NCI-H2171 treated with DMSO at 0.1 percent for 48 hours (cell line): ENCODE measurements around the gene KCNAB2.

ENCODE experiments used
- DNase-seq: peaks from one replicate; lab custom pipeline; 2025; lab: John Stamatoyannopoulos, UW

Gene KCNAB2

DNA sequence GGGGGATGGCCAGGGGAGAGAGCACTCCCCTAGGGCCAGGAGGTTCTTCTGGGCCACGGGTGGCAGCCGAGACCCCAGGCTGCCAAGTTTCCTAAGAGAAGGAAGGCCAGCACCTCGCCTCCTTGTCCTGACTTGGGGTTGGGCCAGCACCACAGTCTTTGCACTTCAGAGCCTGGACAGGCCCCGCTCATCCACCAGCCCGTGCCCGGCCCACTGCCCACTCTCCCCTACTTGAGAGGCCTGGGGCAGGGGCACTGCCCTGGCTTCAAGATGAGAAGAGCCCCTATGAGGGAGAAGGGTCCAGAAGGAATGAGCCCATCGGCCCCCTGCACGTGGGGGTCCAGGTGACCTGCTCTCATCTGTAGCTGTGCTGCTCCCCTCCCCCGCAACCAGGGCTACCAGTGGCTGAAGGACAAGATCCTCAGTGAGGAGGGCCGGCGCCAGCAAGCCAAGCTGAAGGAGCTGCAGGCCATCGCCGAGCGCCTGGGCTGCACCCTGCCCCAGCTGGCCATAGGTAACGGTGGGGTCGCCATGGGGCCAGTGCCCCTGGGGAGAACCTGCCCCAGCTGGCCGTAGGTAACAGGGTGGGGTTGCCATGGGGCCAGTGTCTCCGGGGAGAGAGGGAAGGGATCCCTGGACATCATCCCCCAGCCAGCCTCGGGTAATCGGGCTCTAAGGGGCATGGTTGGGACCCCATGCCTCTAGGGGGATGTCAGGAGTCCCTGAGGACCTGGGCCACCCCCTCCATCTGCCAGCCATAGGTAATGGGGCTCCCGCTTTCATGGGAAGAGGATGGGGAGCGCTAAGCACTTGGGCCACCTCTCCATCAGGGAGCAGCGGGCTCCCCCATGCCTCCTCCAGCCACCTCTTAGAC is 50.8 kb downstream of the KCNAB2 start:
- DNase-seq, result no peak

DNA sequence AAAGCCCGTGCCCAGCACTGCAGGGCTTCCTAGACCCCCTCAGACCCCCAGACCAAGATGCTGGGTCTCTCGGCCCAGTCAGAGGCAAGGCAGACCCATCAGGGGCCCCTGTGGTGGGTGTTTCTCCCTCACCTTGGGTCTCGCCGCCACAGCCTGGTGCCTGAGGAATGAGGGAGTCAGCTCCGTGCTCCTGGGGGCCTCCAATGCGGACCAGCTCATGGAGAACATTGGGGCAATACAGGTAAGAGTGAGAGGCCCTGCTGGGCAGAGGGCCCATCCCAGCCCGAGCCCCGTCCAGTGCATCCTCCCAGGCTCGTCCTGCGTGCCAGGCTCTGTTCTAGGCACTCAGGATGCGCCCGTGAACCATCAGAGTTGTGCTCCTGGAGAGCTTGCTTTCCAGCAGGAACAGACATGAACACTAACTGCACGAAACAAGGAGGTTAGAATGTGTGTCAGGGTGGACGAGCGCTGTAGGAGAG is 51.5 kb downstream of the KCNAB2 start:
- DNase-seq, result no peak

GRCh38 chr1:6097824-6098223 is 52.1 kb downstream of the KCNAB2 start:
- DNase-seq, result no peak

DNA sequence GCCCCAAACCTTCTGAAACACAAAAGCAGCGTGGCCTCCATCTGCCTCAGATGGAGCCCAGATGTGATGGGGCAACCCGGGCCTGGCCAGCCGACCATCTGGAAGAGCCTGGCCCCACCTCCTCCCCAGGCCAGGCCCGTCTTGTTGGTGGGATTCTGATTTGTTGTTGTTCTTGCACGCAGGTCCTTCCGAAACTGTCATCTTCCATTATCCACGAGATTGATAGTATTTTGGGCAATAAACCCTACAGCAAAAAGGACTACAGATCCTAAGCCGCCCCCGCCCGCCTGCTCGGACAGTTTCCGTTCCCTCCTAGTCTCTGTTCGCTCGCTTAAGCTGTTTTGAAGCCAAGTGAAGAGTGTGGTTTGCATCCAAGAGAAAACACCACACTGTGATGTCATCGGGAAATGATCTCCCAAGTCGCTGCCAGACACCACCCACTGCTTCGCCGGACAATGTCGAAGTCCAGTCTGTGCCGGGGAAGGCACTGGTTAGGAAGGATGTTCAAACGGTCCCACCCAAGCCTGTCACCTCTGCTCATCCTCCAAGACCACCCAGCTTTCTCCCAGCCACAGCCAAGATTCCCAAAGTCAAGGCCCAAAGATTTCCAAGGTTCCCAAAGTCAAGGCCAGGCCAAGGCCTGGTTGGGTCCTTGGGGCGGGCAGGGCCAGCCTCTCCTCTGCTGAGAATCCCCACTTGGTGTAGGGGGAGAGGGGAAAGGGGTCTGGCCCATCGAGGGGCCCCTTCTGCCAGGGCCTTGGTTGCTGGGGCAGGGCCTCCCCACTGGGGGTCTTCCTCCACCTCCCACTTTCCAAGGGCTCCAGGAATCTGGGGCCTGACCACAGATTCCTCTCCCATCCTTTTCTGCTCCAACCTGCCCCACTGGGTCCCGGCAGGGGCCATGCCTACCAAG is 52.9 kb downstream of the KCNAB2 start:
- DNase-seq, result no peak

GRCh38 chr1:6099297-6099696 is 53.6 kb downstream of the KCNAB2 start:
- DNase-seq, result no peak

DNA sequence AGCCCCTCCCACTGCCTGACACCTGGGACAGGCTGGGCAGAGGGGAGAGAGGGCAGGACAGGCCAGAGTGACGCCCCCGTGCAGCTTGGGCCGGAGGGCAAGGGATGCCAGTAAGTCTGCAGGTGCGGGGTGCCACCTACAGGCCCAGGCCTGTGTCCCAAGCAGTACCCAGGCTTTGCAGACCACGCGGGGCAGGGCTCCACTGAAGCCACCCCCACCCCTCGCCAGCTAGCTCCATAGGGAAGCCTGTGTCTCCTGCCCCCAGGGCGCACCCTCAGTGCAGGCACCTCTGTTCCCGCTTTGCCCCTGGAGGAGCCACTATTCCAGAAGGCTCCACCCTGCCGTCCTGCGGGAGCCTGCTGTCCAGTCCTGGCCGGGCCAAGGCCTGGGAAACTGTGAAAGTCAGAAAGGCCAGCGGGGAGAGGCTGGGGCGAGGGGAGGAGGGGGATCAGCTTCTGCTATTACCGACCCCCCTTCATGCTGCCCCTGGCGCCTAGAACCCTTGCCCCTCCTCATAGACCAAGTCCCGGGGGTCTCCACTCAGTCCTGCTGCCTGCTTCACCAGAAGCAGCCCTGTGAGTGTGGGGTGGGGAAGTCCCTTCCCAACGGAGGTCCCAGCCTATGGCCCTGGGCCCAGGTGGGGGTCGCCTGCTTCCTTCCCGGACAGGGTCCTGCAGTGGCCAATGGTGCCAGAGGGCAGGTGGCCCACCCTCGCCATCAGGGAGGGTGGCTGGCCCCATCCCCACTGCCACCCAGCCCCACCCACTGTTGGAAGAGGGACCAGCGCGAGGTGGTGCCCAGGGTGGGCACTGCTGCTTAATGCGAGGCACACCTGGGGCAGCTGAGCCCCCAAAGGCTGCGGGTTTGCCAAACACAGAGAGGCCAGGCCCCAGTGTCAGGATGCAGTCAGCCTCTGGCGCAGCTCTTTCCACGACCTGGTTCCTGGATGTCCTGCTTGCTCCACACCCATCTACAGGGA is 54.4 kb downstream of the KCNAB2 start:
- no peak for DNase-seq

DNA sequence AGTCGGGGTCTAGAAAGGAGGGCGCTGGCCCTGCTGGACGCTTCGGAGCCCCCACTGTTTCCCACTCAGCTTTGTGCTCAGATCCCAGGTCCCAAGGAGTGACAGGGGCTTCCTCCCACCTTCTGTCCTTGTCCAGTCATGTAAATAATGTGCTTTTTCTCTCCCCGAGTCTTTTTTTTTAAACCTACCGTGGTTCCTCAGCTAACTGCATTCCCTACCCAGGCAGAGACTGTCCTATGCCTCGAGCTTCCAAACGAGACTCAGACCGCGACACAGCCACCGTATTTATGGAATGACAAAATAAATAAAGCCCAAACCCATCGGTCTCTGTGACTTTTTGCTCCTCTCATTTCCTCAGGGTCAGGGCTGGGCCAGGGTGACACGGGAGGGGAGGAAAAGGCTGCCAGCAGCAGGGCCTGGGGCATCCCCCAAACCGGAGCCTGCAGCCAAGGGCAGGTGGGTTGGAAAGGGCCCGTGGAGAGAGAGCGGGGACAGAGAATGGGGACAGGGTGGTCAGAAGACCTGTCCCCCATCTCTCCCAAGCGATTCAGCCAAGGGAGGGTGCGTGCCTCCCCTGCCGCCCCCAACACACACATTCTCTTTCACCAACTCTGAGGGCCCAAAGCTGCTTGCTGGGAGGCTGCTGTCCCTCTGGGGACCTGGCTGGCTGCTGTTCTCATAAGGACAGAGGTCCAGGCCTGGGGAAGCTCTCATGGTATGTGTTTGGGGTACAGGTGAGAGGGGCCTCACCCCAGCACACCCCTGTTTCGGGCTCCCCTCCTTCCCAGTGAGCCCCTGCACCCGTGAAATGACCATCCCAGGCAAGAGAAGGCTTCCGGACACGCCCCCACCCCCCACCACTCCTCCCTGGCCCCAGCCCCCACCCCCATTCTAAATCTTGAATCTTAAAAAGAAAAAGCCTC is 55.4 kb downstream of the KCNAB2 start:
- no peak for DNase-seq

GRCh38 chr1:6101826-6102531 is 56.3 kb downstream of the KCNAB2 start:
- no peak for DNase-seq

DNA sequence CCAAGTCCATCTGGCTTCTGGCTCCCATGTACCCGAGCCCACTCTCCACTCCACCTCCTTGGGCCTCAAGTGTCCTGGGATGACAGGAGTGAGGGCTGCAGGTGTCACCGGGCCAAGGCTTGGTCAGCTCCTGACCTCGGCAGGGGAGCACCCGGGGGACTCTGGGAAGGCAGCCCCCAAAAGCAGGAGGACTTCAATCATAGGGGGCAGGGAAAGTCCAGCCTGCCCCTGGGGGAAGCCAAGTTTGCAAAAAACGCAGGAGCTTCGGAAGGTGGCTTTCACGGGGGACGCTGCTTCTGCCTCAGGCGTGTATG is 56.8 kb downstream of the KCNAB2 start:
- DNase-seq, result no peak

DNA sequence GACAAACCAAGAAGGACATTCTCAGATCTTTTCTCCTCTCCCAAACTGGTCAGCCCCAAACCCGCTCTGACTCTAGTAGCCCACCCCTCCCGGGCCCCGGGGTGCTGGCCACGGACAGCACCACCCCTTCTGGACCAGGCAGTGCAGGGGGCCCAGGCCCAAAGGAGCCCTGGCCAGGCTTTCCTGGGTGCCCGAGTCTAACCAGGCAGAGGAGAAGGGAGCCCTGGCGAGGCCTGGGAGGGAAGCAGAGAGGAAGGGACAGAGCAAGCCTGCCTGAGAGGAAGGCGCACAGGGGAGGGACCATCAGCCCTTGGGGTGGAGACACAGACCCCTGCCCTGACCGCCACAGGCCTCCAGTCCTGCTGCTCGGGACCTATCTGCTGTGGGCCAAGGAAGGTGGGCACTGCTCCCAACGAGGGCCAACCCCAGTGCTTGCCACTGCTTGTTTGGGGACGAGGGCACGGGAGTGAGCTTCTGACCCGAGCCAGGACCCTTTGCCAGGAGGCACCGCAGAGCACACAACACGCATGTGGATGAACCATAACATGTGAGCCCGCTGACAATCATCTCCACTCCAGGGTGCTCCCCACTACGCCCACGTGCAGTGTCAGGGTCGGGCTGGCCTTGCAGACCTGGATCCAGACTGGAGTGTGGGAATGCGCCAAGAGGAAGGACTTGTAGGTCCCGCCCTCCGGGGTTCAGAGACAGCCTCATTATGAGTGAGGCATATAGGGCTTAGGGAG is 57.6 kb downstream of the KCNAB2 start:
- no peak for DNase-seq

DNA sequence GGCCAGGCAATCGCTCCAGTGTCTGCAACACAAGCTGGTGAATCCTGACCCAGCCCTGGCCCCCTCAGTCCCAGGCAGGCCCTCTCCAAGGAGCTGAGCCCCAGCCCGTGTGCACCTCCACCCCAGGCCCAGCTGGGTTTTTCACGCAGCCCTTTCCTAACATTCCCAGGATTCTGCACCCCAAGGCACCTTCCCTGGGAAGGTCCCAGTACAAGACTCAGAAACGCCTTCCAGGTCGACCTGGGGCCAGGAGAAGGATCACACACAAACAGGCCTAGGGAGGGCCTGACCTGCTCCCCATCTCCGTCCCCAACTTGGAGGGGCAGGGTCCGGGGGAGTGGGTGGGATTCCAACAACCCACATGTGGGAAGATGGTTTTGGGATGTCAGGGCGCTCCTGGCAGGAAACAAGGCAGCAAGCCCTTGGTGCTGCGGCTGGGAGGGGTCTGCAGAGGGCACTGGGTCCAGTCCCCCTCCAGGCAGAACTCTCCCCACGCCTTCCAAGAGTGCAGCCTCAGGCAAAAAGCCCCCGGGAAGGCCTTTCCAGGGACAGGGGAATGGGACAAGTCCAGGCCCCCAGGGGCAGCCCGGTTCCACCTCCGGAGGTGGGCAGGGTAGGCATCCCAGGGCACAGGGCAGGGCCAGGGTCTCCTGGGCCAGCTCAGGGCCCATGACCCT is 58.3 kb downstream of the KCNAB2 start:
- no peak for DNase-seq

- no peak for DNase-seq
Observed at GRCh38 chr1:6104631-6105030, 58.9 kb downstream of the KCNAB2 start.

DNA sequence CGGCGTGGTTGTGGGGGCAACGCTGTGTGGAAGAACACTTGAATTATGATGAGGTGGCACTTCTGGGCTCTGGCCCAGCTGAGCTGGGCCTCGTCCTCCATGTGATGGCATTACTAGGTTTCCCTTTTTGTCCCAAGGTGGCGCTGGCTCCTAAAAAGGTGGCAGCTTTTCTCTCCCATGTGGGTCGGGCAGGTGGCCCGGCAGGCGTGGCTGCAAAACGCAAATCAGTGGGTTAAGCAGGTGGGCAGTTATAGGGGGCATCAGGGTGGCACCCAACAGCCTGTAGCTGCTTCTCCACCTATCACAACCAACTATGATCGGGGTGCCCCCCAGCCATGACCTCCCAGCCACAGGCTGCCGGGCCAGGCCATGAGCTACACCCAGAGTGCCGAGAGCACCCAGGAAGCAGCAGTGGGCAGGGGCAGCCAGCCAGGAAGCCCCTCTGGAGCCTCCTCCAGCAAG is 59.6 kb downstream of the KCNAB2 start:
- no peak for DNase-seq

DNA sequence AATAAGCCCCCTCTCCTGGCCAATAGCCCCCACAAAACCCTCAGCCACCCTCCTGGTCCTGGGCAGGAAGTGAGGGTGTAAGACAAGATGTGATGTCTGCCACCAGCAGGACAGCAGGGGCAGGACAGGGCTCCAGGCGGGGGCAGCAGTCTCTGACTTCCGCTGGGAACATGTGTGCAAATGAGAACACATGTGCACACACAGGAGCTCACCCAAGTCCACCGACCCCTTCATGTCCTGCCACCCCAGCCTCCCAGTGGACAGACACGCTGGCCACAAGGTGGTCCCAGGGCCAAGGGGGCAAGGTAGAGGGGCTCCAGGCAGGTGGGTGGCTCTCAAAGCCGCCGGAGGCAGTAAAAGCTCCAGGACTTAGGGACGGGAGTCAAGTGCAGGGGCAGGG is 60.1 kb downstream of the KCNAB2 start:
- DNase-seq, result no peak

GRCh38 chr1:6106321-6106731 is 60.6 kb downstream of the KCNAB2 start:
- no peak for DNase-seq

DNA sequence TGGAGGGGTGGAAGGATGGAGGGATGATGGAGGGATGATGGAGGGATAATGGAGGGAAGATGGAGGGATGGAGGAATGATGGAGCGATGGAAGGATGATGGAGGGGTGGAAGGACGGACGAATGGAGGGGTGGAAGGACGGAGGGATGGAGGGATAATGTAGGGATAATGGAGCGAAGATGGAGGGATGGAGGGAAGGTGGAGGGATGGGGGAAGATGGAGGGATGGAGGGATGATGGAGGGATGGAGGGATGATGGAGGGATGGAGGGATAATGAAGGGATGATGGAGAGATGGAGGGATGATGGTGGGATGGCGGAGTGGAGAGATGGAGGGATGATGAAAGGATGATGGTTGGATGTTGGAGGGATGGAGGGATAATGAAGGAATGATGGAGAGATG is 61.3 kb downstream of the KCNAB2 start:
- DNase-seq, result no peak

GRCh38 chr1:6107409-6108356 is 62.0 kb downstream of the KCNAB2 start:
- DNase-seq, result no peak

- no peak for DNase-seq
Observed at GRCh38 chr1:6108476-6108875, 62.8 kb downstream of the KCNAB2 start.
